H1 (cell line): ENCODE measurements around the gene CACNA2D3. TPM values are rescaled to one million over a fixed set of nuclear protein-coding genes. Genes with fewer than 3 reads are reported as not detected.

ENCODE experiments used
- HDAC6 ChIP-seq: IDR thresholded peaks from one replicate; pipeline ENCODE4 v1.7.1; 2012; ENCODE audit warnings: low read depth, mild to moderate bottlenecking, inconsistent platforms, low read length, moderate library complexity
- RAD21 ChIP-seq, 2 experiments: IDR thresholded peaks in 1 of 2; conservative IDR thresholded peaks in 1 of 2; 2 replicates each; pipeline ENCODE4 v1.6.1; 2011; ENCODE audit warnings: low read depth in 2 of 2, low read length in 2 of 2, improper control_type of control experiment in 1 of 2, inconsistent platforms in 1 of 2, mild to moderate bottlenecking in 1 of 2, moderate library complexity in 1 of 2
- ZNF274 ChIP-seq: IDR thresholded peaks from 2 replicates; pipeline ENCODE4 v1.7.0; 2012; ENCODE audit warnings: low read length, borderline replicate concordance; ENCODE audit errors: extremely low read depth
- polyA plus RNA-seq, 7 experiments: library from polyadenylated mRNA; depleted of rRNA in 3 of 7; stranded (reverse) in 5 of 7; unstranded in 2 of 7; fragments of >200 nt in 5 of 7; fragments of 200-250 nt in 2 of 7; gene quantifications; 1 replicate in 5 of 7; 2 replicates in 1 of 7; 4 replicates in 1 of 7; pipeline versions ENCODE4 v1.2.1 to v1.2.3, GENCODE V29; 2011 to 2013; ENCODE audit warnings: missing spikeins in 2 of 7, mixed read lengths in 2 of 7
- total RNA-seq: library from RNA; stranded (reverse); fragmentation: NEBNext Ultra II Directional; extraction: Animal tissue kit (Norgen Biotek cat#: 25700); gene quantifications from 2 replicates; pipeline ENCODE4 v1.2.1, GENCODE V29; 2021

CACNA2D3 gene
- total and polyA plus RNA-seq, 2 of the 8 experiments (the other 6 are each of a cell fraction or from before 2014, with no cell fraction given): 1.5 to 1.8 TPM

DNA sequence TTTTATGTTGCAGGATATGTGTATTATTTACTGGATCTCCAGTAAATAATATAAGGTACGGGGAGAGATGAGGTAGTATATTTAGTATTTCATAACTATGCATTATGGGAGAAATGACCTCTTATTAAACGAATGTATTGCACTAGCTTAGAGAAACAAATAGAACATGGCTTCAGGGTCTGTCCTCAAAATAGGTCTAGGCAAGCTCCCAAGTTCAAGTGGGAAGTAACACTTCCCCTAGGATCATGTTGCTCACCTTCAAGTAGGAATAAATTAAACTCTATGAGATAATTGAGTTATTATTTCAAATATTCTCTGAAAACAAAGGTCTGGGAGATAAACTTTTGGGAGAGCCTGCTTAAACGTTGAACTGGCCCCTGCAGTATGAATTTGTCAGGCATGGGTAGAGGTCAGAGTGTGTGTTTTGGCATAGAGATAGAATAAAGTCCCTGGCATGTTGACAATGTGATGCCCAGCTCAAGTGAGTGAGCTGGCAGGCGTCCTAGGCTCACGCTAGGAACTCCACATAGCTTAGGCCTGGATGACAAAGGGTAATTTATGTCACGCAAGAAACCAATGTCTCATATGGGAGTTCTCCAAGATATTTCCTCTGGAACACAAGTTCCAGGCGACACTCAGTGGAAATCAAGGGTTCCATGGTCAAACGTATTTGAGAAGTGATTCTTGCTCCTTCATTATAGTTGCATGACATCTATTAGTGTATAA is 236.8 kb downstream of the CACNA2D3 start (continued):
- TF ChIP-seq RAD21 (IDR thresholded peaks at IDR 0.05 in 1 of 2, conservative IDR thresholded peaks at IDR 0.05 in 1 of 2; ENCODE audit: low read depth in 2 of 2, low read length in 2 of 2) (no peak), ZNF274 (no peak), HDAC6 (no peak)
- TF ChIP-seq, all 59 proteins: peak for 0
